NCI-H460 (cell line): Measurements from ENCODE around the gene PCCA. TPM values are rescaled to one million over a fixed set of nuclear protein-coding genes. Genes with fewer than 3 reads are reported as not detected.
"Not testable (repeated sequence)": the region's sequence is repeated elsewhere in the genome, so short reads cannot be mapped to it uniquely, and the experiment has no call there.

ENCODE experiments used
- DNase-seq: peaks from one replicate; pipeline ENCODE4 v3.0.0-alpha.2; 2016; ENCODE audit warnings: low read depth; ENCODE audit errors: extremely low read depth
- total RNA-seq: library from RNA; depleted of rRNA; stranded (reverse); fragments of >200 nt; shearing (Covaris generic); gene quantifications from 2 replicates; pipeline ENCODE4 v1.2.3, GENCODE V29; 2014

Gene PCCA
- total RNA-seq, 1 experiment from 2014 or later = 15.7 TPM

DNA sequence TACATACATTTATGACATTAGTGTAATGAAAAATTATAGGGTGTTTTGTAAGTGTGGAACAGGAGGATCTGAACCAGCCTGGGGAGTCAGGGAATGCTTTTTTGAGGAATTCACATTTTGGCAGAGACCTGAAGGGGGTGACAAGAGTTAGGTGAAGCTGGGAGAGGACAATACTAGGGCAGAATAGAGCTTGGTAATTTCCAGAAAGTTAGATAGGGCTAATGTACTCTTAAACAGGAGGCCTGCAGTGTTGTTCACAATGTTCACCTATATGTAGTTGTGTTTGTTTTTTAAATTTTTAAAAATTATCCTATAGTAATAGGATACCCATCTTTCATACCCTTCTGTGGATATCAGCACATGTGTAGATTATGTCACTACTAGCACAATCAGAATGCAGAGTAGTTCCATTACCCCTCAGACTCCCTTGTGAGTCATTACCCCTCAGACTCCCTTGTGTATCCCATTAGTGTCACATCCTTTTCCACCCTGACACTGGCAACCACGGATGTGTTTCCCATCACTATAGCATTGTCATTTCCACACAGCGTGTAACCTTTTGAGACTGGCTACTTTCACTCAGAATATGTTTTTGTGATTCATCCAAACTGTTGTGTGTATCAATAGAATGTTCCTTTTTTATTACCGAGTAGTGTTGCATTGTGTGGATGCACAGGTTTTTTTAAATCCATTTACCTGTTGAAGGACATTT lies 43.1 kb downstream of the PCCA start:
- peak; percentile 15 for DNase-seq

DNA sequence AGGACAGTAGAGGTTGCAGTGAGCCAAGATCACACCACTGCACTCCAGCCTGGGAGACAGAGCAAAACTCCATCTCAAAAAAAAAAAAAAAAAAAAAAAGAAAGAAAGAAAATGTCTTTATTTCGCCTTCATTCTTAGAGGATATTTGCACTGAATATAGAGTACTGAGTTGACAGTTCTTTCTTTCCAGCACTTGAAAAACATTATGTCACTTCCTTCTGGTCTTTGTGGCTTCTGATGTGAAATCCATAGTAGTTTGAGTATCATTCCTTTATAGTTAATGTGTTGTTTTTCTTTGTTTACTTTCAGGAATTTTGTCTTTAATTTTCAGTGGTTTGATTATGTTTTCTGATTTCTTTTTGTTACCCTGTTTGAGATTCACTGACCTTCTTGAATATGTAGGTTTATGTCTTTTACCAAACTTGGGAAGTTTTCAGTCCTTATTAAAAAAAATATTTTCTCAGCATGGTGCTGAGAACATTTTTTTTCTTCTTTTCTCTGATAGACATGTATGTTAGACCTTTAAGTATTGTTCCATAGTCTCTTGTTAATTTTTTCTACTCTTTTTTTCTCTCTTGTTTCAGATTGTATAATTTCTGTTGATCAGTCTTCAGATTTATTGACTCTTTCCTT lies 50.1 kb downstream of the PCCA start:
- DNase-seq = no peak

DNA sequence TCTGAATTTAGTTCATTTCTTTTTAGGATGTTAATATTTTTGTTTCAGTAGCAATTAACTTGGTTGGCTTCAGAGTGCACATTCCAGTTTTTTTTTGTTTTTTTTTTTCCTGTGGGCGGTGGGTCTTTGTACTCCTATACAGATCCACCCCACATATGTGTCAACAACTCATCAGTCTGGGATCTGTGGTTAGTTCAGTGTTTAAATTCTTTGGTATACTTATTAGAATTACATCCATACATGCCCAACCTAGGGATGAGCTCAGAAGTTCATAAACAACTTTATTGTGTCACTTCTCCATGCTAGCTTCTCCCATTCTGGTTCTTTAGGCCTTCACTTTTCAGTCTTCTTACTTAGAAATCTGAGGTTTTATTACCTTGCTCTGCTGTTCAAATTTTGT lies 50.9 kb downstream of the PCCA start:
- no peak for DNase-seq

DNA sequence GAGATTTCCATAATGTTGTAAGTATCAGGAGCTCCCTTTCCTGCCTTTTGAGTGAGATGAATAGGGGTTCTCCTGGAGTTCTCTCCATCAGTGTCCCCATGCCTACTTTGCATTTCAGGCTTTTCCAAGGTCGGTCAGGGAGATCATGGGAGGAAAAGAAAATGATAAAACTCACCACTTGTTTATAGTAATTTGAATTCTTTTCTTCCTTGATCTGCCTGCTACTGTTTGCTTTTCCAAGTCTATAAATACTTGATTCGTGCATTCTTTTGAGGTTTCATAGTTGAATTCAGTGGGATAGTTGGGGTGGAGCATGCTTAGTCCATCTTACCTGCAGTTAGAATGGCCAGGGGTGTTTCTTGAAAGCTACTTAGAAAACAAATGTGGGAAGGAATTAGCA lies 51.5 kb downstream of the PCCA start:
- DNase-seq = no peak

DNA sequence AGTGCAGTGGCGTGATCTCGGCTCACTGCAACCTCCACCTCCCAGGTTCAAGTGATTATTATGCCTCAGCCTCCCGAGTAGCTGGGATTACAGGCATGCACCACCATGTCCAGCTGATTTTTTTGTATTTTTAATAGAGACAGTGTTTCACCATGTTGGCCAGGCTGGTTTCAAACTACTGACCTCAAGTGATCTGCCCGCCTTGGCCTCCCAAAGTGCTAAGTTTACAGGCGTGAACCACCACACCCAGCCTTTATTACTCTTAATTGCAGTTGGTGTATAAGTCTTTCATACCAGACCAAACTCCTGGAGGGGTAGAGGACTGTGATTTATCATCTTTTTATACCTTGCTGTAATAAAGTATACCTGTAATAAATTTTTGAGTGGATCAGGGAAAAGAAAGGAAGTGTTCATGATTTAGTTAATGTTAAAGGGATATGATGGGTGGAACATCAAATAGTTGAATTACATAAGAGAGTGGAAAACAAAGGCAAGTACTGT lies 52.6 kb downstream of the PCCA start:
- DNase-seq = not testable (repeated sequence)

DNA sequence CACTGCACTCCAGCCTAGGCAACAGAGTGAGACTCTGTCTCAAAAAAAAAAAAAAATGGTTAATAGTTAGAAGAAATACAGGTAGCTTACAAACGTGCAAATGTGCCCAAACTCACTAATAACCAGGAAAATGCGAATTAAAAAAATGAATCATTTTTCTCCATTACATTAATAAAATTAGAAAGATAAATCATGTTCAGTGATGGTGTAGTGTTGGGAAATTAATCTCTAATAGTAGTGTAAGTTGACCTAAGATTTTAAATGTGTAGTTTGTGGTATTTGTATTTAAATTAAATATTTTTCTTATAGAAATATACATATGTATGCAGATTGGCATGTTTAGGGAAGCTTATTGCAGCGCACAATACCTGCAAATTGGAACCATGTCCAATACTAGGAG lies 57.6 kb downstream of the PCCA start:
- DNase-seq = no peak

DNA sequence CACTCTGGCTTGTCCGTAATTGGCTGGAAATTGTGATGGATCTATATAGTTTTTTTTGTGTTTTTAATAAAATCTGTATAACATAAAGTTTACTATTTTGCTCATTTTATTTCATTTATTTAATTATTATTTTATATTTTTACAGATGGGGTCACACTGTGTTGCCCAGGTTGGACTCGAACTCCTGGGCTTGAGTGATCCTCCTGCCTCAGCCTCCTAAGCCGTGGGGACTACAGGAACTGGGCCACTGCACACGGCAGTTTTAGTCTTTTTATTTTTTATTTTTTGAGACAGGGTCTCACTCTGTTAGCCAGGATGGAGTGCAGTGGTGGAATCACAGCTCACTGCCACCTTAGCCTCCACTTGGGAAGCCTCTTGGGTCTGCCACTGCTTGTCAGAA lies 58.9 kb downstream of the PCCA start:
- DNase-seq = no peak

DNA sequence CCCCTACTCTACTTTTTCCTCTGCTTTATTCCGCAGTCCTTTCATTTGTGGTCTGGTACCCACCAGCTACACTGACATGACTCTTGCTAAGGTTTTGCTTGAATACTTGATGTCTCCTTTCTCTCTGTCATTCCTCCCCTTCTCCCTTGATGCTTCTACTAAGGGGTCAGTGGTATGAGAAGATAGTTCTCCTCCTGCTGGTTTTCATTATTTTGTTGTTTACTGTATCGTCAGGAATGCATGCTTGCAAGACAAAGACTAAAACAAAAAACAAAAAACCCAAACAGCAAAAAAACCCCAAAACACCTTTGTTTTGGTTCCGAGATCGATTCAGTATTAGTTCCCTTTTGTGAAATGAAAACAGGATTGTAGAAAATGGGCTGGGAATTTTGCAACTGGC lies 59.5 kb downstream of the PCCA start:
- DNase-seq = no peak

DNA sequence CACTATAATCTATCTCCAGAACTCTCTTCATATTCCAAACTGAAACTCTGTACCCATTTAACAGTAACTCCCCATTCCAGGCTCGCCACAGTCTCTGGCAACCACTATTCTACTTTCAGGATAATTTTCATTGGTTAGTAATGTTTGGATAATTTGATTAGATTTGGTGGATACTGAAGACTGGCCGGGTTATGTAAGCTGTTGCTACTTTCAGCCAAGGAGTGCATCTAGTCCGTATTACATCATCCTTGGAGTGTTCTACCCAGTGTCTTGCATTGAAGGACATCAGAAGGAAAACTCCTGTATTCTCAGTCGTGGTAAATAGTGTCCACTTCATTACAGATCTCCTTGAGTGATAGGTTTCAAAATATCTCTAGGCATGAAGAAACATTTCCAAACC lies 60.5 kb downstream of the PCCA start:
- no peak for DNase-seq

DNA sequence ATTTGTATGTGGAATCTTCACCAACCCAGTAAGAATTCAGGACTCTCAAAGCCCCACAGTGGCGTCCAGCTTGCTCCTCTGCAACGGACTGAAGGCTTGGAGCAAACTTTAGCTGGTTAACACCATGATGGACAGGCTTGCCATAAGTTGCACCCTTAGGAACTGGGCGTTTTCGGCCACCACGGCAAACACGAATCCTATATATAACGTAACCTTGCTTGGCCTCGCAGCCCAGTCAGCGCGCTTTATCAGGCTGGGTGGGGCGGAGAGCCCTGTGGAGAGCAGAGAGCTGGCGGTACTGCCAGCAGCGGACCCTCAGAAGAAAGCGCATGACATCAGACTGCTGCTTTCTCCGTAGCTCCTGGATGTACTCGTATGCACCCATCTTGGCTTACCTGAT lies 61.8 kb downstream of the PCCA start:
- not testable (repeated sequence) for DNase-seq

DNA sequence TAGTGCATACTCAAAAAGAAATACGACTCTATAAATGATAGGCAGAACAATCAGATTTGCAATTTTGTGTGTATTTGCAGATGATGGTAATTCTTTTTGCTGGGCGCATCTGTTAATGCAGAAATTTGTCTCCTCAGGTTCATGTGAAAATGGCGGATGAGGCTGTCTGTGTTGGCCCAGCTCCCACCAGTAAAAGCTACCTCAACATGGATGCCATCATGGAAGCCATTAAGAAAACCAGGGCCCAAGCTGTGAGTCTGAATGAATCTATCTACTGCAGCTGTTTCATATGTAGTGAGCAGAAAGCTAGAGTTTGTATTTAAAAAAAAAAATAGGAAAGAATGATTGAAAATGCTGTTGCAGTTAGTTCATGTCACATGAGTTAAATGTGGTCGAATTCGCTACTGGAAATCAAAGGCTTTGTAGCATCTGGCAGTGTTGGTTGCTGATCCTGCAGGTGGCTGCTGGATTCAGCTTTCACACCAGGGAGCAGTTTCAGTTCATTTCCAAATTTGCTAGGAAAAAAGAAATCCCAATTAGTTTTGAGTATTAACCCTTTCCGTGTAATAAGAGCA lies 66.0 kb downstream of the PCCA start:
- no peak for DNase-seq

DNA sequence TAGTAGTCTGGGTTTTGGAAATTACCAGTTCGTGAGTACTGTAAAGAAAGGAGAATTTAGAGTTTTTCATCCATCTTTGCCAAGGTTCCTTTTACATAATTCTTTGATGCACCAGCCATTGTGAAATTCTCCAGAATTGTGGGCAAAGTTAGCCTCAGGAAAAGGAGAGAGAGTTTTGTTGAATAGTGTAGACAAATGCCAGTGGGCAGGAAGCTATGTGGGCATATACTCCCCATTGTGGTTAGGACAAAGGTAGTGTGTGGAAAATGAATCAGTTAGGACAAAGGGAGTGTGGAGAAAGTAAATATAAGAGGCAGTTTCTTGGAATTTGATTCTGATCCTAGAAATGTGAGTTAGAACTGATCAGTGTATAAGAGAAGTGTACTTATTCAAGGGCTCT lies 67.9 kb downstream of the PCCA start:
- DNase-seq = no peak

DNA sequence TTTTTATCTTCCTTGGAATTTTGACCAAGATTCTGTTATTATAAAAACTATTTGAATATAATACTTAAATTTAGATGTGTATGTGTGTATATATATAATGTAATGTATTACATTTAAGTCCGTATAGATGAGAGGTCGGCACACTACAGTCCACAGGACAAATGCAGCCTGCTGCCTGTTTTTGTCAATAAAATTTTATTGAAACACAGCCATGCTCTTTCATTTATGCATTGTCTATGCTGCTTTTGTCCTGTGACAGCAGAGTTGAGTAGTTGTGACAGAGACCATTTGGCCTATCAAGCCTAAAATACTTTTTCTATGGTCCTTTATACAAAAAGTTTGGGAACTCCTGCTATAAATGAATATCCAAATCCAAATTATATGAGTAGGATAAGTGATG lies 69.7 kb downstream of the PCCA start:
- DNase-seq = no peak

DNA sequence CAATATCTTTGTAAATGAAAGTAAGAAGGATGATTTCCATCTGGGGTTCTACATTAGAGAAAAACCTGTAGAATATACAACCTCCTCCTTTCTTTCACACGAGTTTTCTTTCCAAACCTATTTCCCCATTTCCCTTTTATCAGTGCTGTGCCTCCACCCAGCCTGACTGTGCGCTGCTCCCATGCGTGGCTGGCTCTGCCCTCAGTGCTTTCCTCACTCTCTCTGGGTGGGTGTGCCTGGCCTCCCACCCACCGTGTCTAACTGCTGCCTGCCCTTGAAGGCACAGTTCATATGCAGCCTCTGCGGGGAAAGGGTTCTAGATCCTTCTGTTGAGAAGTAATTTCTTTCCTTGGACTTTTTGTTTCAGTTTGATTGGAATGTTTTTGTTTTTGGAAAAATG lies 70.7 kb downstream of the PCCA start:
- DNase-seq = no peak

DNA sequence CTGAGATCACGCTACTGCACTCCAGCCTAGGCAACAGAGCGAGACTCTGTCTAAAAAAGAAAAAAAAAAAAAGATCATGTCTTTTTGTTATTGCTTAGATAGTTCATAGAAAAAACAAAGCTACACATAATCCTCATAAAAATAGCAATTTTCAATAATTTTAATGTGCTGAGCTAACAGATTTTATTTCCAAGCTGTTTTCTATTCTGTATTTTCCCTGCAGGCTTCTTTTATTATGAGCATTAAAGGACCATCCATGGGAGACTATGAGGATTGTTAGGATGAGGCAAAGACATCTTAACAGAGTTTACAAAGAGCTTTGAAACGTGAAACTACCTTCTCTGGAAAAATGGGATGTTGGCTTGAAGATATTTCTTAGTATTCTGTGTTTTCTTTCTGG lies 71.6 kb downstream of the PCCA start:
- no peak for DNase-seq

DNA sequence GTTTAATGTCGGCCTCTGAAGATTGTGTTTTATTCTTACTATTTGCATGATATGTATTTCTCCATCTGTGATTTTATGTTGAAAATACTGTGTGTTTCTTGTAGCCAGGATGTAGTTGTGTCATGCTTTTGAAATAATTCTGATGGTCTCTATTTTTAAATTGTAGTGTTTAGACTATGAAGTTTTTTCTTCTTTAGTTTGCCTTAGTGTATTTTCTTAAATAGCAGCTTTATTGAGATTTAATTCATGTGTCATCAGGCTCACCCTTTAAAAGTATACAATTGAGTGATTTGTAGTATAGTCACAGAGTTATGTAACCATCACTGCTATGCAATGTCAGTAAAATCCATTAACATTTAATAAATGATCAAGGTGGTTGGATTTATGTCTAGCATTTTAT lies 74.5 kb downstream of the PCCA start:
- DNase-seq = no peak

DNA sequence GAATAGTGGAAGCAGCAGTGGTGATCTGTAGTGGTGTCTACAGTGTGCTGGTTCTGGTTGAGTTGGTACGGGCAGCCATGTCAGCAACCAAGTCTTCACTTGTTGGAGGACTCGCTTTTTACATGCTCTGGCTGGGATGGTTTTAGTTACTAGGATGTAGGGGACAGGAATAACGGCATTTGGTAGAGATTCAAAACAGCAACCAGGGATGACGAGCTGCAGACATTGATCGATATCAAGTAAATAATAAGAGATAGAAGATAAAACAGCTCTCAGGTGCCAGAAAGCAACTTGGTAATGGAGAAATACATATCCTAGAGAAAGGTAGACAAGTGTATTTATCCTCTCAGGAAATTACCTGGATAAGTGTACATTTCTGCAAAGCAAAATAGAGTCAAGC lies 84.3 kb downstream of the PCCA start:
- DNase-seq = no peak

DNA sequence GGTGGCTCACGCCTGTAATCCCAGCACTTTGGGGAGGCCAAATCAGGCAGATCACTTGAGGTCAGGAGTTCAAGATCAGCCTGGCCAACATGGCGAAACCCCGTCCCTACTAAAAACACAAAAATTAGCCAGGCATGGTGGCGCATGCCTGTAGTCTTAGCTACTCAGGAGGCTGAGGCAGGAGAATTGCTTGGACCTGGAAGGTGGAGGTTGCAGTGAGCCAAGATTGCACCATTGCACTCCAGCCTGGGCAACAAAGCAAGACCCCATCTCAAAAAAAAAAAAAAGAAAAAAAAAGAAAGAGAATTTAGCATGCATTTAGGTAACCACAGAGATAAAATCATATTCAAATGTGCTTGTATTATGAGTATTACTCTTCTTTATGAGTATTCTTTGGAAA lies 85.6 kb downstream of the PCCA start:
- not testable (repeated sequence) for DNase-seq

DNA sequence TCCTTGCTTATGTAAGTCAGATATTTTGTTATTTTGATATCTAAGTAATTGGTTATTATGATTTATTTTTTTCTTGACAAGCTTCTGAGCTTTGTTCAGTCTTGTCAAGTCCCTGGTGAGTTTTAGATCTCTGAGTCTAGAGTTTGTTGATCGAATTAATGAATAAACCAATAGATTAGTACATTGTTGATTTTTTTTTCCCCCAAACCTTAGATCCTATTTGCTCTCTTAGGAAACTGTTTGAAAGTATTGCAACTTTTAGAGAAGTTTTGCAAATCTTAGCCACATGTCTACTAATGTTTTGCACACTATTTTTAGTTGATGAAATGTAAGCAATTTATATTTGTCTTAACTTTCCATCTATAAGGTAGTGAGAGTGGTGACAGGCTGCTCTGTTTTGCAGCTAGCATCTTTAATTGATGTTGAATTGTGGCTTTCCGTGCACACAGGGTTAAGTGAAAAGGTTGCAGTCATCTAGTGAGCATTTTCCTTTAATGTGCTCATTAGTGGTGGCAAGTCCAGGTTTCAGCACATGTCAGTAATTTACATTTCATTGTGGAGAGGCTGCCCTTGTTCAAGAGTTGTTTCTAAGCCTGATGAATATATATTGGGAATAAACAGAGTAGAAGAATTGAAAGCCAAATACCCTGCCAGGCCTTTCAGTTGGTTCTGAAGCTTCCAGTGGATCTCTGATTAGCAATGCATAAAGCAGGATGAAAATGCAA lies 86.3 kb downstream of the PCCA start:
- DNase-seq = no peak

DNA sequence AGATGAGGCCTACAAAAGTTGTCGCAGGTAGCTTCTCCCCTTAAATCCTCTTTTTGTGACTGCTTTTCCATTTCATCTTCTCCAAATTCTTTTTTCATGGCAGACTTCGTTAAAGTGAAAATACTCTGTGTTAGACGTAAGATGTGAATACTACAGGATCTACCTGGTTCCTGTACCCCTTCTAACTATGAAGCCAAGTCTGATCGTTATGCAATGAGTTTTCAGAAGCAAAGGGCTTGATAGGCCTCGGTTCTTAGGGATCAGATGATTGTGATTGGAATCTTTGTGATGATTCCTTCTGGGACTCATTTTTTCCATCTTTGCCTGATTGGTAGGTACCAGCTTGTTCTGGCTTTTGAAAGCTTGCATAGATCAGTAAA lies 86.9 kb downstream of the PCCA start:
- no peak for DNase-seq

DNA sequence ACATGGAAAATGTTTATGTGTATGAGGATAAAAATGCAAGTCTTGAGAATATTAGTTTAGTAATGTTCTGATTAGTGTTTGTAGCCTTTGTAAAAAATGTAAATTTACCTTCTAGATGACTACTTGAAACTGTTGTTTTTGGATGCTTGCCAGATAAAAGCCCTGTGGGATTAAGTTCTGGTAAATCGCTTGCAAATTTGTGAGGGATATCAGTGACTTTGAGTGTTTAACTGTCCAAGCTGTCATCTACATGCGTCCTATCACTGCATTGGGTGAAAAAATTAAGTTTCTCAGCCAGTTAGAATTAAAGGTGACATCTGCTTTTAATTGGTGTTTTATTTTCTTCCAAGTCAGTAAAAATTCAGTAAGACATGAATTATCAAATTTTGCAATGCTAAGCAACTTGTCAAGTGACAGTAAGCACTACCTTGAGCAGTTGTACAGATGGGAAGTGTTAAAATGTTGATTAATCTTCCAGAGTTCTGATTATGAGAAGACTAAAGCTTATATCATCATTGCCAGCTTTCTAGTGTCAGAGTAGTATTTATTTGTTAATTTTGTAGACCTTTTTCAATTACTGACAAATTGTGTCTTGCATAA lies 88.0 kb downstream of the PCCA start:
- no peak for DNase-seq
